DOHH2 (cell line): ENCODE measurements around the gene CHRND.

Experiments used
- EZH2phosphoT487 ChIP-seq: fragments of 200-600 bp; sonication (generic); IDR thresholded peaks from 2 replicates; pipeline ENCODE4 v1.6.1; 2017; ENCODE audit warnings: borderline replicate concordance, mild to moderate bottlenecking, antibody characterized with exemption, low read length, moderate library complexity, mixed read lengths
- TF ChIP-seq, protein P1 (sequence below): fragments of 200-600 bp; sonication (generic); IDR thresholded peaks from one replicate; pipeline ENCODE4 v1.5.1; 2014; ENCODE audit warnings: antibody characterized with exemption, mild to moderate bottlenecking, low read depth, low read length; ENCODE audit not compliant: poor library complexity, severe bottlenecking

DNA sequence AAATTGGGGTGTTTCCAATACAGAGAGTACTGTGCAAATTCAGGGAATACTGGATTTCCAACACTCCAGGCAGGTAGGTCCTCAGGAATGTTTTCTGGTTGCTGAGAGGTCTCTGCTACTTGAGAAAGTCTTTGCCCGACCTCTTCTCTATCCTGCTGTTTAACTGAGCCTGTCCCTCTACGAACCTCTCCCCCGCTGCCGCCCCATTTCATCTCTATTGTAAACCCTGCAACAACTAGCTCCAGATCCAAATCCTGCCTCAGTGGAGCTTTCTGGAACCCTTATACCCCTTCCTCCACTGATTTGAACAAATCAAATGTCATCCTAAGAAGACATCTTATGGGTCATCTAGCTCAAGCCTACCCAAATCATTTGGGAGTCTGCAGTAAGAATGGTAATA is 25.8 kb downstream of the CHRND start:
- TF ChIP-seq, protein P1, sequence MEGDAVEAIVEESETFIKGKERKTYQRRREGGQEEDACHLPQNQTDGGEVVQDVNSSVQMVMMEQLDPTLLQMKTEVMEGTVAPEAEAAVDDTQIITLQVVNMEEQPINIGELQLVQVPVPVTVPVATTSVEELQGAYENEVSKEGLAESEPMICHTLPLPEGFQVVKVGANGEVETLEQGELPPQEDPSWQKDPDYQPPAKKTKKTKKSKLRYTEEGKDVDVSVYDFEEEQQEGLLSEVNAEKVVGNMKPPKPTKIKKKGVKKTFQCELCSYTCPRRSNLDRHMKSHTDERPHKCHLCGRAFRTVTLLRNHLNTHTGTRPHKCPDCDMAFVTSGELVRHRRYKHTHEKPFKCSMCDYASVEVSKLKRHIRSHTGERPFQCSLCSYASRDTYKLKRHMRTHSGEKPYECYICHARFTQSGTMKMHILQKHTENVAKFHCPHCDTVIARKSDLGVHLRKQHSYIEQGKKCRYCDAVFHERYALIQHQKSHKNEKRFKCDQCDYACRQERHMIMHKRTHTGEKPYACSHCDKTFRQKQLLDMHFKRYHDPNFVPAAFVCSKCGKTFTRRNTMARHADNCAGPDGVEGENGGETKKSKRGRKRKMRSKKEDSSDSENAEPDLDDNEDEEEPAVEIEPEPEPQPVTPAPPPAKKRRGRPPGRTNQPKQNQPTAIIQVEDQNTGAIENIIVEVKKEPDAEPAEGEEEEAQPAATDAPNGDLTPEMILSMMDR: no peak
- TF ChIP-seq EZH2phosphoT487: no peak
